ENCODE measurements around the gene CDCP2. TPM values are rescaled to one million over a fixed set of nuclear protein-coding genes. Genes with fewer than 3 reads are reported as not detected.
"Not testable (repeated sequence)": the region's sequence is repeated elsewhere in the genome, so short reads cannot be mapped to it uniquely, and the experiment has no call there.

Gene CDCP2
- total RNA-seq, 1 experiment from 2014 or later, result not detected

GRCh38 chr1:54109129-54110090, 43.4 kb downstream of the CDCP2 start:
- in situ Hi-C loops (cut with HindIII; ENCODE audit: low pct_unique_long_range_greater_than_20kb, low sequenced_read_pairs), result no loop called here

GRCh38 chr1:54108156-54108555, 44.6 kb downstream of the CDCP2 start:
- no peak for DNase-seq (ENCODE audit: low read depth, low spot score)
- in situ Hi-C loops (cut with HindIII; ENCODE audit: low pct_unique_long_range_greater_than_20kb, low sequenced_read_pairs), result no loop called here

More at GRCh38 chr1:54109129-54110090, 43.4 kb downstream of the CDCP2 start:
- no peak for DNase-seq (ENCODE audit: low read depth, low spot score)

- peak; percentile 3 for DNase-seq (ENCODE audit: low read depth, low spot score)
- in situ Hi-C loops (cut with HindIII; ENCODE audit: low pct_unique_long_range_greater_than_20kb, low sequenced_read_pairs), result no loop called here
Measured at GRCh38 chr1:54107131-54107530, 45.7 kb downstream of the CDCP2 start.

- in situ Hi-C loops (cut with HindIII; ENCODE audit: low pct_unique_long_range_greater_than_20kb, low sequenced_read_pairs), result no loop called here
Measured at GRCh38 chr1:54105736-54106269, 47.0 kb downstream of the CDCP2 start.

GRCh38 chr1:54105080-54105479, 47.7 kb downstream of the CDCP2 start:
- no peak for DNase-seq (ENCODE audit: low read depth, low spot score)
- in situ Hi-C loops (cut with HindIII; ENCODE audit: low pct_unique_long_range_greater_than_20kb, low sequenced_read_pairs), result no loop called here

More at GRCh38 chr1:54105736-54106269, 47.0 kb downstream of the CDCP2 start:
- DNase-seq (ENCODE audit: low read depth, low spot score), result no peak

GRCh38 chr1:54104613-54105012, 48.2 kb downstream of the CDCP2 start:
- DNase-seq (ENCODE audit: low read depth, low spot score); in situ Hi-C loops (cut with HindIII; ENCODE audit: low pct_unique_long_range_greater_than_20kb, low sequenced_read_pairs): not testable (repeated sequence)

- no peak for DNase-seq (ENCODE audit: low read depth, low spot score)
- in situ Hi-C loops (cut with HindIII; ENCODE audit: low pct_unique_long_range_greater_than_20kb, low sequenced_read_pairs), result no loop called here
Measured at GRCh38 chr1:54103414-54103813, 49.4 kb downstream of the CDCP2 start.

GRCh38 chr1:54100500-54100899, 52.3 kb downstream of the CDCP2 start:
- in situ Hi-C loops (cut with HindIII; ENCODE audit: low pct_unique_long_range_greater_than_20kb, low sequenced_read_pairs), result no loop called here
- no peak for DNase-seq (ENCODE audit: low read depth, low spot score)

GRCh38 chr1:54099061-54099610, 53.7 kb downstream of the CDCP2 start:
- in situ Hi-C loops (cut with HindIII; ENCODE audit: low pct_unique_long_range_greater_than_20kb, low sequenced_read_pairs), result no loop called here
- no peak for DNase-seq (ENCODE audit: low read depth, low spot score)

- no peak for DNase-seq (ENCODE audit: low read depth, low spot score)
- in situ Hi-C loops (cut with HindIII; ENCODE audit: low pct_unique_long_range_greater_than_20kb, low sequenced_read_pairs), result no loop called here
Measured at GRCh38 chr1:54096877-54097240, 55.9 kb downstream of the CDCP2 start.

GRCh38 chr1:54096227-54096876, 56.4 kb downstream of the CDCP2 start:
- no peak for DNase-seq (ENCODE audit: low read depth, low spot score)
- in situ Hi-C loops (cut with HindIII; ENCODE audit: low pct_unique_long_range_greater_than_20kb, low sequenced_read_pairs), result no loop called here

GRCh38 chr1:54095546-54096226, 57.1 kb downstream of the CDCP2 start:
- in situ Hi-C loops (cut with HindIII; ENCODE audit: low pct_unique_long_range_greater_than_20kb, low sequenced_read_pairs), result no loop called here
- DNase-seq (ENCODE audit: low read depth, low spot score), result peak; percentile 8

GRCh38 chr1:54094730-54095105, 58.1 kb downstream of the CDCP2 start:
- DNase-seq (ENCODE audit: low read depth, low spot score); in situ Hi-C loops (cut with HindIII; ENCODE audit: low pct_unique_long_range_greater_than_20kb, low sequenced_read_pairs): not testable (repeated sequence)

- in situ Hi-C loops (cut with HindIII; ENCODE audit: low pct_unique_long_range_greater_than_20kb, low sequenced_read_pairs), result no loop called here
- DNase-seq (ENCODE audit: low read depth, low spot score), result no peak
Measured at GRCh38 chr1:54094001-54094729, 58.6 kb downstream of the CDCP2 start.

- DNase-seq (ENCODE audit: low read depth, low spot score), result no peak
- in situ Hi-C loops (cut with HindIII; ENCODE audit: low pct_unique_long_range_greater_than_20kb, low sequenced_read_pairs), result no loop called here
Measured at GRCh38 chr1:54091666-54092065, 61.1 kb downstream of the CDCP2 start.

- in situ Hi-C loops (cut with HindIII; ENCODE audit: low pct_unique_long_range_greater_than_20kb, low sequenced_read_pairs), result no loop called here
- DNase-seq (ENCODE audit: low read depth, low spot score), result no peak
Measured at GRCh38 chr1:54088385-54088784, 64.4 kb downstream of the CDCP2 start.

GRCh38 chr1:54086754-54087153, 66.0 kb downstream of the CDCP2 start:
- in situ Hi-C loops (cut with HindIII; ENCODE audit: low pct_unique_long_range_greater_than_20kb, low sequenced_read_pairs), result no loop called here
- no peak for DNase-seq (ENCODE audit: low read depth, low spot score)

Measured in SK-MEL-5 (cell line).